ENCODE measurements around the gene HCAR1. TPM values are rescaled to one million over a fixed set of nuclear protein-coding genes. Genes with fewer than 3 reads are reported as not detected.

Gene HCAR1
- polyA plus RNA-seq, 1 experiment = 0.02 TPM

- POLR2A ChIA-PET = no interaction called here
- no peak for TF ChIP-seq CTCF (IDR thresholded peaks at IDR 0.05; ENCODE audit: low read depth, low read length)
These were observed 945 bp downstream of the HCAR1 start for GRCh38 chr12:122729583-122730214.

GRCh38 chr12:122726080-122726558 is 4.5 kb downstream of the HCAR1 start:
- no peak for TF ChIP-seq CTCF (IDR thresholded peaks at IDR 0.05; ENCODE audit: low read depth, low read length)
- ChIA-PET CTCF (interaction anchor here (1.8 kb wide), 1 partner anchor 68 kb away, joined by 5 read pairs; no protein-coding TSS in a partner anchor), POLR2A (no interaction called here)

More at GRCh38 chr12:122729583-122730214, 945 bp downstream of the HCAR1 start:
- H3K4me3 ChIP-seq (ENCODE audit: low read depth, low read length) = no peak overlapping the region
- peaks cover 15% of the 10 kb centered on the region for H3K27me3 ChIP-seq (ENCODE audit: control insufficient read depth, insufficient read depth, low read length)
- no peak overlapping the region for H3K27ac ChIP-seq (ENCODE audit: low read depth, low read length)
- no peak for DNase-seq (ENCODE audit: low read depth, low spot score)
- CTCF ChIA-PET = no interaction called here
- no peaks in the 10 kb centered on the region; the same call in 1 of the 2 replicates for H3K9me3 ChIP-seq (ENCODE audit: control insufficient read depth, insufficient read depth, low read length)

GRCh38 chr12:122725452-122726079 is 5.1 kb downstream of the HCAR1 start:
- Histone ChIP-seq H3K27me3 (ENCODE audit: control insufficient read depth, insufficient read depth, low read length) (peaks cover 12% of the 10 kb centered on the region), H3K4me3 (ENCODE audit: low read depth, low read length) (no peak overlapping the region), H3K27ac (ENCODE audit: low read depth, low read length) (no peak overlapping the region), H3K9me3 (ENCODE audit: control insufficient read depth, insufficient read depth, low read length) (no peaks in the 10 kb centered on the region; the same call in 1 of the 2 replicates)
- DNase-seq (ENCODE audit: low read depth, low spot score) = no peak
- TF ChIP-seq CTCF (IDR thresholded peaks at IDR 0.05; ENCODE audit: low read depth, low read length) = no peak
- CTCF ChIA-PET = no interaction called here
- POLR2A ChIA-PET = interaction anchor here (0.7 kb wide), 1 partner anchor 88 kb away, joined by 7 read pairs; no protein-coding TSS in a partner anchor

More at GRCh38 chr12:122726080-122726558, 4.5 kb downstream of the HCAR1 start:
- no peak overlapping the region for H3K27ac ChIP-seq (ENCODE audit: low read depth, low read length)
- no peak overlapping the region for H3K4me3 ChIP-seq (ENCODE audit: low read depth, low read length)
- H3K27me3 ChIP-seq (ENCODE audit: control insufficient read depth, insufficient read depth, low read length) = peaks cover 17% of the 10 kb centered on the region
- no peak for DNase-seq (ENCODE audit: low read depth, low spot score)
- no peaks in the 10 kb centered on the region; the same call in 1 of the 2 replicates for H3K9me3 ChIP-seq (ENCODE audit: control insufficient read depth, insufficient read depth, low read length)

GRCh38 chr12:122724641-122725243 is 5.9 kb downstream of the HCAR1 start:
- Histone ChIP-seq H3K27me3 (ENCODE audit: control insufficient read depth, insufficient read depth, low read length) (peaks cover 10% of the 10 kb centered on the region), H3K9me3 (ENCODE audit: control insufficient read depth, insufficient read depth, low read length) (no peaks in the 10 kb centered on the region; the same call in 1 of the 2 replicates), H3K4me3 (ENCODE audit: low read depth, low read length) (no peak overlapping the region), H3K27ac (ENCODE audit: low read depth, low read length) (no peak overlapping the region)
- ChIA-PET CTCF (no interaction called here), POLR2A (interaction anchor here (0.7 kb wide), 1 partner anchor 87 kb away, joined by 7 read pairs; no protein-coding TSS in a partner anchor)
- no peak for TF ChIP-seq CTCF (IDR thresholded peaks at IDR 0.05; ENCODE audit: low read depth, low read length)
- DNase-seq (ENCODE audit: low read depth, low spot score) = no peak

- TF ChIP-seq CTCF (IDR thresholded peaks at IDR 0.05; ENCODE audit: low read depth, low read length) = no peak
- CTCF ChIA-PET = no interaction called here
- POLR2A ChIA-PET = no interaction called here
These were observed 8.3 kb downstream of the HCAR1 start for GRCh38 chr12:122722387-122722786.

More at GRCh38 chr12:122722387-122722786, 8.3 kb downstream of the HCAR1 start:
- Histone ChIP-seq H3K9me3 (ENCODE audit: control insufficient read depth, insufficient read depth, low read length) (no peaks in the 10 kb centered on the region), H3K27me3 (ENCODE audit: control insufficient read depth, insufficient read depth, low read length) (peaks cover 3% of the 10 kb centered on the region), H3K27ac (ENCODE audit: low read depth, low read length) (no peak overlapping the region), H3K4me3 (ENCODE audit: low read depth, low read length) (no peak overlapping the region)
- no peak for DNase-seq (ENCODE audit: low read depth, low spot score)

Measured in AG04450 (cell line).